ENCODE measurements around the gene PLCG1.

DNA sequence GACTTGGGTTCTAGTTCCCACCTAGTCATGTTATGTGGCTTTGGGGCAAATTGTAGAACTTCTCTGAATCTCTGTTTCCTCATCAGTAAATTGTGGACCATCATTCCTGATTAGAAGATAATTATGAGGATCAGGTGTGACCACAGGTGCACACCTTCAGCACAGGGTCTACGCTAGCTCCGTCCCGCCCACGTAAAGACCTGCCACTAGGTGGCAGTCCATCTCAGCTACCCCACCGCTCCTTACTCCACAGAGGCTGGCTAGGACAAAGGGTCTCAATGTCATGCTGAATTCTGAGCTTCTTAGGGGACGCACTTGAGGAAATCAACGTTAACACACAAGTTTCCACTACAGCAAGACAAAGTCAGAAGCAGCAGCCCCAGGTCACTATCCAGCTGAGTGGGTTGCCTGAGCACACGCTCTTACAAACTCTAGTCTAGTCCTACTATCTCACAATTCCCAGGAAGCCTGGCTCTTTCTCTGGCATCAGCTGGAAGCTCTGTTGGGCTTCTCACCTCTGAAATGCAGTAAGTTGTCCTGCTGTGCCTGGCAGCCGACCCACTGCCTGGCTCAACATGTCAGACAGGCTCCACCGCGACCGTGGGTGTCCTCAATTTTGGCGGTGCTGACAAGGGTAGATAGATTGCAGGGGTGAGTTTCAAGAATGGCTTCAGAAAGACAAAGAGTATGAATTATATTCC lies 2.0 kb upstream of the PLCG1 start:
- TF ChIP-seq MAFK (IDR thresholded peaks at IDR 0.05; ENCODE audit: low read length) (no peak), NR2C2 (CRISPR knock-in tag; IDR thresholded peaks at IDR 0.05) (no peak), NR2C2 (tag; IDR thresholded peaks at IDR 0.05) (no peak), POLR2AphosphoS5 (IDR thresholded peaks at IDR 0.05; ENCODE audit: control insufficient read depth, insufficient read depth, low read depth, low read length) (no peak), TAF1 (IDR thresholded peaks at IDR 0.05; ENCODE audit: control insufficient read depth, extremely low read depth, insufficient read depth, low read length, severe bottlenecking) (no peak), ZBTB11 (CRISPR knock-in tag; IDR thresholded peaks at IDR 0.05) (no peak), NFRKB (IDR thresholded peaks at IDR 0.05; ENCODE audit: low read depth) (no peak), FOXJ2 (tag; IDR thresholded peaks at IDR 0.05) (no peak), ZKSCAN1 (IDR thresholded peaks at IDR 0.05; ENCODE audit: low read depth, low read length) (no peak), MXI1 (IDR thresholded peaks at IDR 0.05; ENCODE audit: low read depth, low read length) (no peak), ZNF431 (CRISPR knock-in tag; IDR thresholded peaks at IDR 0.05) (no peak)
